GM13977 (cell line): ENCODE measurements around the gene PLXNA2.

Source experiments
- DNase-seq: peaks from one replicate; pipeline ENCODE4 v3.0.0; 2012; ENCODE audit warnings: low spot score
- CTCF ChIP-seq: IDR thresholded peaks from 2 replicates; pipeline ENCODE4 v1.5.1; 2012; ENCODE audit warnings: mild to moderate bottlenecking, control low read depth; ENCODE audit not compliant: insufficient read depth; ENCODE audit errors: extremely low read depth, missing control alignments
- in situ Hi-C: fragments of 300-500 bp; cut with MboI; formaldehyde crosslinking; loops from one replicate; pipeline ENCODE4 v1.12.0; 2022; ENCODE audit warnings: low sequenced_read_pairs, low pct_unique_long_range_greater_than_20kb, mixed read lengths, inconsistent platforms; ENCODE audit not compliant: unreplicated experiment

The PLXNA2 gene

GRCh38 chr1:208151728-208152598, 92.2 kb downstream of the PLXNA2 start:
- in situ Hi-C loops = no loop called here
- no peak for DNase-seq
- TF ChIP-seq CTCF = no peak

- no peak for DNase-seq
- in situ Hi-C loops = no loop called here
- TF ChIP-seq CTCF = no peak
Measured at GRCh38 chr1:208150833-208151458, 93.2 kb downstream of the PLXNA2 start.

GRCh38 chr1:208149776-208150514, 94.2 kb downstream of the PLXNA2 start:
- no peak for DNase-seq
- in situ Hi-C loops = loop anchor here (25.0 kb wide), 1 partner anchor 87 kb away; the partner anchor contains the start of gene PLXNA2
- no peak for TF ChIP-seq CTCF

- no peak for DNase-seq
- in situ Hi-C loops = loop anchor here (25.0 kb wide), 1 partner anchor 88 kb away; the partner anchor contains the start of gene PLXNA2
- TF ChIP-seq CTCF = no peak
Measured at GRCh38 chr1:208149213-208149612, 95.0 kb downstream of the PLXNA2 start.

GRCh38 chr1:208148380-208148779, 95.8 kb downstream of the PLXNA2 start:
- TF ChIP-seq CTCF = no peak
- DNase-seq = no peak
- in situ Hi-C loops = loop anchor here (25.0 kb wide), 1 partner anchor 89 kb away; the partner anchor contains the start of gene PLXNA2

- in situ Hi-C loops = loop anchor here (25.0 kb wide), 1 partner anchor 91 kb away; the partner anchor contains the start of gene PLXNA2
- no peak for DNase-seq
- no peak for TF ChIP-seq CTCF
Measured at GRCh38 chr1:208146650-208147049, 97.5 kb downstream of the PLXNA2 start.
